Ectodermal cell (in vitro differentiated cells): Measurements from ENCODE around the gene PCYT2.

Experiments used
- H3K27ac ChIP-seq: 2 replicates; pipeline ENCODE4 v1.7.0; 2013; ENCODE audit warnings: mild to moderate bottlenecking, low read depth, low read length; ENCODE audit not compliant: insufficient read depth, poor library complexity, severe bottlenecking
- H3K27me3 ChIP-seq: 2 replicates; pipeline ENCODE4 v1.7.0; 2013; ENCODE audit warnings: mild to moderate bottlenecking, low read length; ENCODE audit not compliant: insufficient read depth, control insufficient read depth, poor library complexity, severe bottlenecking
- H3K36me3 ChIP-seq: one replicate; pipeline ENCODE4 v1.7.0; 2013; ENCODE audit warnings: low read length; ENCODE audit not compliant: control insufficient read depth, insufficient read depth
- H3K4me1 ChIP-seq: one replicate; pipeline ENCODE4 v1.7.0; 2013; ENCODE audit warnings: low read length; ENCODE audit not compliant: control insufficient read depth, insufficient read depth
- H3K4me3 ChIP-seq: 2 replicates; pipeline ENCODE4 v1.7.0; 2013; ENCODE audit warnings: low read depth, low read length, control low read depth; ENCODE audit not compliant: insufficient read depth
- H3K9me3 ChIP-seq: 2 replicates; pipeline ENCODE4 v1.7.0; 2013; ENCODE audit warnings: mild to moderate bottlenecking, low read length, moderate library complexity; ENCODE audit not compliant: control insufficient read depth
- WGBS, 2 experiments: methylation state at CpG; one replicate each; pipeline ENCODE4 v1.1.7; 2013; ENCODE audit warnings: missing lambda C conversion rate in 2 of 2; 5-methylcytosine and 5-hydroxymethylcytosine counted together

PCYT2 gene

DNA sequence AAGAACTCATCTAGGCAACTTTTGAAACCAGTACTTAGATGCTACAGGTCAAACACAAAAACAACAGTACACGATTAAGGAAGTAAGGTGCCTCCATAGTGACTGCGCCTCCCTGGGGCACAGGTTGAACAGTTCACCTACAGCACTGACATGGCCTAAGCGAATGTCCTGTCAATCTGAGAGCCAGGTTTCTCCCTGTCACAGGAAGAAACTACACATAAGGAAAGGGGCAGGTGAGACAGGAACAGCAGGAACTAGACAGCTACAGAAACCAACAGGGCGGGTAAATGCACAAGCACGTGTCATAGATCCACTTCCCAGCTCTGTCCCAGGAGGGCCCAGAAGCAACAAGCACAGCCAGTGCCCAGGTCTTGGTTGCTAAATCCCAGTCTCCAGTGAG is 32.1 kb downstream of the PCYT2 start:
- H3K36me3 ChIP-seq, result peaks cover 7% of the 10 kb centered on the region
- 95 to 96% methylated on average over 5 of the region's 5 CpGs for WGBS, 2 experiments
- H3K4me1 ChIP-seq, result no peaks in the 10 kb centered on the region
- no peaks in the 10 kb centered on the region for H3K9me3 ChIP-seq
- no peaks in the 10 kb centered on the region for H3K27me3 ChIP-seq
- no peak overlapping the region for H3K27ac ChIP-seq
- no peak overlapping the region for H3K4me3 ChIP-seq

DNA sequence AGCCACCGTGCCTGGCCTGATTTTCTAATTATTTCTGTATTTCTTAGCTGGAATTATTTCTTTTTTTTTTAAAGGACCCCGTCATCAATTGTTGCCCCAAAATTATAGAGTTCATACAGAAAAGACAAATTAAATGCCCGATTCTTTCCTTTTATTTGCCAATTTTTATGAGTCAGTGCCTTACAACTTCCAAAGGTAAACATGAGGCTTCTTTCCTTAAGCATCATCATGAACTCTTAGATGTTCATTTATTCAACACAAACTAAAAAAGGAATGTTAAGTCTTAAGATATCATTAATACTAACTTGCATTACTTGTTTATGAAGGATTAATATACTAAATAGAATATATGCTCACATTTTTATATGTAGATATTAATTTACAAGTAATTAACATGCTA is 32.9 kb downstream of the PCYT2 start:
- 96 to 97% methylated on average over 3 of the region's 3 CpGs for WGBS, 2 experiments

GRCh38 chr17:81877569-81877968 is 33.6 kb downstream of the PCYT2 start:
- Histone ChIP-seq H3K9me3 (no peaks in the 10 kb centered on the region), H3K4me1 (no peaks in the 10 kb centered on the region), H3K27ac (no peak overlapping the region), H3K27me3 (no peaks in the 10 kb centered on the region), H3K36me3 (peaks cover 2% of the 10 kb centered on the region), H3K4me3 (no peak overlapping the region)
- WGBS, 2 experiments, result 93 to 96% methylated on average over 5 of the region's 5 CpGs

More for the DNA sequence above, 32.9 kb downstream of the PCYT2 start:
- no peaks in the 10 kb centered on the region for H3K9me3 ChIP-seq
- peaks cover 2% of the 10 kb centered on the region for H3K36me3 ChIP-seq
- H3K4me3 ChIP-seq, result no peak overlapping the region
- H3K27ac ChIP-seq, result no peak overlapping the region
- no peaks in the 10 kb centered on the region for H3K27me3 ChIP-seq
- H3K4me1 ChIP-seq, result no peaks in the 10 kb centered on the region

GRCh38 chr17:81871387-81872230 is 39.6 kb downstream of the PCYT2 start:
- no peaks in the 10 kb centered on the region for H3K36me3 ChIP-seq
- H3K4me3 ChIP-seq, result peak overlapping the region; percentile 99
- peak overlapping the region; percentile 87 for H3K27ac ChIP-seq
- no peaks in the 10 kb centered on the region for H3K27me3 ChIP-seq
- 6% methylated on average over 86 of the region's 86 CpGs for WGBS, 2 experiments
- H3K4me1 ChIP-seq, result peaks cover 34% of the 10 kb centered on the region
- H3K9me3 ChIP-seq, result no peaks in the 10 kb centered on the region

DNA sequence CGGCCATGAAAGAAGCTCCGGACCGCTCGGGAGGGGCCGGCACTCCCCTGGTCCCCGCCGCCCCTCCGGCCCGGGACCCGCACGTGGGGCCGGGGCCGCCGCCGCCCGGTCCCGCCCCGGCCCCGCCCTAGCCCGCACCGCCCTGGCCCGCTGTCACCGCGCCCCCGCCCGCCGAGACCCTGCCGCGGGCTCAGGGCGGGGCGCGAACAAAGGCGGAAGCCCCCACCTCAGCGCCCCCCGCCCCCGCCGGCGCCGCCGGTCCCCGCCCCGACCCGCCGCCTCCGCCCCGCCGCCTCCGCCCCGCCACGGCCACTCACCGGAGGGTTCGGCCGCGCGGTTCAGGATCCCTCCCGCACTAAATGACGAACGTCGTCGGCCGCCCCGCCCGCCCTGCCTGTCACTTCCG is 40.2 kb downstream of the PCYT2 start, which contains the start of gene ARHGDIA:
TSS of gene ARHGDIA (minus strand) at position 357 of the 406 bp plus-strand sequence. CDS start 1,407 bp downstream, outside the sequence.
- Histone ChIP-seq H3K9me3 (no peaks in the 10 kb centered on the region), H3K4me1 (peaks cover 34% of the 10 kb centered on the region), H3K36me3 (no peaks in the 10 kb centered on the region), H3K27me3 (no peaks in the 10 kb centered on the region), H3K4me3 (peak within 1 kb of the TSS; percentile 99), H3K27ac (peak within 1 kb of the TSS; percentile 87)
- WGBS, 2 experiments, result 0% methylated on average over 64 of the region's 64 CpGs

GRCh38 chr17:81870131-81870980 is 40.8 kb downstream of the PCYT2 start:
- Histone ChIP-seq H3K36me3 (no peaks in the 10 kb centered on the region), H3K4me3 (peak overlapping the region; percentile 99), H3K4me1 (peaks cover 34% of the 10 kb centered on the region), H3K27ac (peak overlapping the region; percentile 9), H3K27me3 (no peaks in the 10 kb centered on the region), H3K9me3 (no peaks in the 10 kb centered on the region)
- WGBS, 2 experiments, result 2% methylated on average over 65 of the region's 65 CpGs

GRCh38 chr17:81869221-81870130 is 41.7 kb downstream of the PCYT2 start:
- Histone ChIP-seq H3K36me3 (no peaks in the 10 kb centered on the region), H3K27ac (peak overlapping the region; percentile 9), H3K9me3 (no peaks in the 10 kb centered on the region), H3K4me1 (peaks cover 34% of the 10 kb centered on the region), H3K4me3 (peak overlapping the region; percentile 99), H3K27me3 (no peaks in the 10 kb centered on the region)
- 48 to 51% methylated on average over 52 of the region's 52 CpGs for WGBS, 2 experiments

GRCh38 chr17:81868674-81869220 is 42.5 kb downstream of the PCYT2 start:
- no peaks in the 10 kb centered on the region for H3K9me3 ChIP-seq
- WGBS, 2 experiments, result 81 to 87% methylated on average over 30 of the region's 30 CpGs
- H3K4me3 ChIP-seq, result no peak overlapping the region
- H3K27me3 ChIP-seq, result no peaks in the 10 kb centered on the region
- H3K36me3 ChIP-seq, result peaks cover under 1% of the 10 kb centered on the region
- peak overlapping the region; percentile 16 for H3K27ac ChIP-seq
- H3K4me1 ChIP-seq, result peaks cover 34% of the 10 kb centered on the region

DNA sequence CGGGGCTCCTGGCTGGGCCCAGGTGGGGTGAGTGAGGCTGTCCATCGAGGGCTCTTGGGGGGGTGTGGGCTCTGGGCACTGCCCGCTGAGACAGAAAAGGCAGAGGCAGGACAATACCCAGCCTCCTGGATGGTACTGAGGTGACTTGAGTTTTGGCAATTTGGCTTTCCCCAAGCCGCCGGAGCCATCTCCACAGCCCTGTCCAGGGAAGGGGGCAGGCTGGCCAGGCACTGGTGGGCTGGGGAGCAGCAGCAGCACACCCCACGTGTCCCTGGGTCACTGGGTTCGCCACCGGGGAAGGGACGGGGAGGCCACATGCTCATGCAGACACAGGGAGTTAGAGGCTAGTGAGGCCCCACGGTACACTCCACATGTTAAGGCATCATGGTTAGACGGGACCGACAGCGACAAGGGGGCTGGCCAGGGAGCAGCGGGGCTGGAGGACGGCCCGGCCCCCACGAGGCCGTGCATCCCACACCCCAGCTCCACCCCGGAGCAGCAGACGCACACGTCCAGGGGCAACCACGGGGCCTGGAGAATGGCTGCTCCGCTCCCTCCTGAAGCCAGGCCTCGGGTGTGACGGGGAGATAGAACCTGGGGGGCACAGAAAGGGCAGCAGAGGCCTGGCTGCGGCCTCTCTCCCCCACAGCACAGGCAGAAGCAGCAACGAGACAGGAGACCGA is 43.1 kb downstream of the PCYT2 start:
- H3K4me1 ChIP-seq, result peaks cover 34% of the 10 kb centered on the region

More for the DNA sequence above, 43.1 kb downstream of the PCYT2 start:
- Histone ChIP-seq H3K27me3 (no peaks in the 10 kb centered on the region), H3K4me3 (no peak overlapping the region), H3K36me3 (peaks cover 7% of the 10 kb centered on the region), H3K27ac (peak overlapping the region; percentile 16), H3K9me3 (no peaks in the 10 kb centered on the region)
- 88 to 89% methylated on average over 27 to 28 of the region's 28 CpGs for WGBS, 2 experiments
